NB4 (cell line): ENCODE data around the gene CHD3.

Experiments used
- DNase-seq: peaks from one replicate; pipeline ENCODE4 v3.0.0; 2010; ENCODE audit warnings: low read depth
- H3K4me3 ChIP-seq: one replicate; pipeline ENCODE4 v1.5.1; 2011; ENCODE audit warnings: mild to moderate bottlenecking, low read depth, low read length, moderate library complexity
- MYC ChIP-seq: IDR thresholded peaks from 2 replicates; pipeline ENCODE4 v1.6.1; 2011; ENCODE audit warnings: low read depth, low read length
- POLR2A ChIP-seq: IDR thresholded peaks from 2 replicates; pipeline ENCODE4 v1.6.1; 2011; ENCODE audit warnings: mild to moderate bottlenecking; ENCODE audit not compliant: insufficient read length; ENCODE audit errors: extremely low read depth
- TF ChIP-seq, protein P1 (sequence below): IDR thresholded peaks from one replicate; pipeline ENCODE4 v1.5.1; 2012; ENCODE audit warnings: low read depth, low read length
- TF ChIP-seq, protein P2 (sequence below): IDR thresholded peaks from 2 replicates; pipeline ENCODE4 v1.6.1; 2011; ENCODE audit warnings: low read depth, low read length

Gene CHD3

GRCh38 chr17:7841915-7842379 lies 46.6 kb upstream of the CHD3 start:
- DNase-seq = peak; percentile 80
- H3K4me3 ChIP-seq = peak overlapping the region; percentile 70
- TF ChIP-seq, protein P1, sequence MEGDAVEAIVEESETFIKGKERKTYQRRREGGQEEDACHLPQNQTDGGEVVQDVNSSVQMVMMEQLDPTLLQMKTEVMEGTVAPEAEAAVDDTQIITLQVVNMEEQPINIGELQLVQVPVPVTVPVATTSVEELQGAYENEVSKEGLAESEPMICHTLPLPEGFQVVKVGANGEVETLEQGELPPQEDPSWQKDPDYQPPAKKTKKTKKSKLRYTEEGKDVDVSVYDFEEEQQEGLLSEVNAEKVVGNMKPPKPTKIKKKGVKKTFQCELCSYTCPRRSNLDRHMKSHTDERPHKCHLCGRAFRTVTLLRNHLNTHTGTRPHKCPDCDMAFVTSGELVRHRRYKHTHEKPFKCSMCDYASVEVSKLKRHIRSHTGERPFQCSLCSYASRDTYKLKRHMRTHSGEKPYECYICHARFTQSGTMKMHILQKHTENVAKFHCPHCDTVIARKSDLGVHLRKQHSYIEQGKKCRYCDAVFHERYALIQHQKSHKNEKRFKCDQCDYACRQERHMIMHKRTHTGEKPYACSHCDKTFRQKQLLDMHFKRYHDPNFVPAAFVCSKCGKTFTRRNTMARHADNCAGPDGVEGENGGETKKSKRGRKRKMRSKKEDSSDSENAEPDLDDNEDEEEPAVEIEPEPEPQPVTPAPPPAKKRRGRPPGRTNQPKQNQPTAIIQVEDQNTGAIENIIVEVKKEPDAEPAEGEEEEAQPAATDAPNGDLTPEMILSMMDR = no peak
- peak; percentile 34; the same call in 1 of the 2 replicates for TF ChIP-seq MYC
- TF ChIP-seq, protein P2, sequence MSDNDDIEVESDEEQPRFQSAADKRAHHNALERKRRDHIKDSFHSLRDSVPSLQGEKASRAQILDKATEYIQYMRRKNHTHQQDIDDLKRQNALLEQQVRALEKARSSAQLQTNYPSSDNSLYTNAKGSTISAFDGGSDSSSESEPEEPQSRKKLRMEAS = peak; percentile 25

DNA sequence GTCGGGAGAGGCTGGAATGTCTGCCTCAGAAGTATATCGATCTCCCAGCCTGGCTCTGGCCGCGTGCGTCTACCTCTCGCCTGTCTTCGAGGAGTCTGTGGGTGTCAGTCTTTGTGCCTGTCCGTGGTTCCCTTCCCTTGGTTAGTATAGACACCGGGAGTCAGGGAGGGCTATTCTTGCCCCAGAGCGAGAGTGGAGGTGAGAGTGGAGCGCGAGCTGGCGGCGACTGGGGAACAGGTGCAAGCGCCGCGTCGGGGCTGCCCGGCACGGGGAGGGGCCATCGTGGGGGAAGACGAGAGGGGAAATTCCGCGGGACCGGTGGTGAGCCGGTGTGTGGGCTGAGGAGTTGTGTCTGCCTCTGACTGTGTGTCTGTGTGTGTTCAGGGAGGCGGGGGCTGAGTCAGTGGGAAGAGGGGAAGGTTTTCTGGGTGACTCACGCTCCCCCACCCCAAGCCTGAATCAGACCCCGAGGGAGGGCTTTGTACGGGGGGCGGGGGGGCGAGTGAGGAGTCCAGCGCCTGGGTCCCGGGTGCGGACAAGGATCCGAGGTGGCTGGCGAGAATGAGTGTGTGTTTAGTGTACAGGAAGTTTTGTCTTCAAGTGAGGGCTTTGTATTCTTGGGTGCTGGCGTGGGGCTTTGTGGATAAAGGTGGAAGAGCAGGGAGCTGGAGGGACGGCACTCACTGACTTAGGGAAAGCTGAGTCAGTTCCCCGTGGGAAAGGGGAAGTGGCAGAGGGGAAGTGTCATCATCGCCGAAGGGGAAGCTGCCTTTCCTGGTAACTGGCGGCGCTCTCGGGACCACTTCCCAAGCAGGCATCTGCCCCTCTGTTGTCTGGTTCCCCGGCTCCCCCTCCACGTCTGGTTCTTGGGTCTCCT lies 46.0 kb upstream of the CHD3 start:
- TF ChIP-seq, protein P1 = no peak
- TF ChIP-seq MYC = no peak
- TF ChIP-seq, protein P2 = no peak
- TF ChIP-seq POLR2A = no peak
- peak; percentile 86 for DNase-seq
- peak overlapping the region; percentile 70 for H3K4me3 ChIP-seq

GRCh38 chr17:7843257-7843535 lies 45.4 kb upstream of the CHD3 start:
- TF ChIP-seq, protein P2 = peak; percentile 4; the same call in 1 of the 2 replicates
- TF ChIP-seq, protein P1 = no peak
- no peak for DNase-seq
- peak overlapping the region; percentile 70 for H3K4me3 ChIP-seq

GRCh38 chr17:7843536-7844291 lies 44.9 kb upstream of the CHD3 start:
- peak overlapping the region; percentile 70 for H3K4me3 ChIP-seq
- TF ChIP-seq, protein P2 = peak; percentile 60
- TF ChIP-seq MYC (peak; percentile 76), POLR2A (no peak)
- TF ChIP-seq, protein P1 = no peak
- DNase-seq = peak; percentile 78

- H3K4me3 ChIP-seq = peak overlapping the region; percentile 70
- TF ChIP-seq, protein P2 = no peak
- peak; percentile 18 for TF ChIP-seq POLR2A
- DNase-seq = peak; percentile 80
These were observed 44.1 kb upstream of the CHD3 start for GRCh38 chr17:7844292-7845154.
